ENCODE measurements around the gene MTUS2. TPM values are rescaled to one million over a fixed set of nuclear protein-coding genes. Genes with fewer than 3 reads are reported as not detected.

MTUS2 gene
- total and polyA plus RNA-seq, 5 donors from 2014 or later, result 0.02 to 0.03 (median 0.03) TPM; not detected in 2

- ATAC-seq (ENCODE audit: low read depth in 2 of 2), result no peak
- H3K27ac ChIP-seq (ENCODE audit: insufficient read depth, low read length, poor library complexity, severe bottlenecking), result no peak overlapping the region
- no peaks in the 10 kb centered on the region for H3K9me3 ChIP-seq (ENCODE audit: control insufficient read depth in 2 of 2, low read length in 2 of 2)
- Mint-ChIP-seq H3K4me3 (no peak overlapping the region), H3K27me3 (peaks cover 7% of the 10 kb centered on the region), H3K27ac (no peak overlapping the region), H3K36me3 (no peaks in the 10 kb centered on the region), H3K4me1 (peaks cover 0 to 2% (median 0%) of the 10 kb centered on the region in 4 donors), H3K9me3 (no peaks in the 10 kb centered on the region)
- no peak for DNase-seq
- H3K36me3 ChIP-seq (ENCODE audit: control insufficient read depth, insufficient read depth, low read length), result no peaks in the 10 kb centered on the region
- peaks cover 11% of the 10 kb centered on the region for H3K27me3 ChIP-seq (ENCODE audit: control insufficient read depth, insufficient read depth, low read length)
- H3K4me3 ChIP-seq (ENCODE audit: low read depth, low read length), result no peak overlapping the region
- no peaks in the 10 kb centered on the region for H3K4me1 ChIP-seq (ENCODE audit: control insufficient read depth, insufficient read depth, low read length, poor library complexity, severe bottlenecking)
Measured at GRCh38 chr13:29397265-29397664, 577.1 kb downstream of the MTUS2 start.

DNA sequence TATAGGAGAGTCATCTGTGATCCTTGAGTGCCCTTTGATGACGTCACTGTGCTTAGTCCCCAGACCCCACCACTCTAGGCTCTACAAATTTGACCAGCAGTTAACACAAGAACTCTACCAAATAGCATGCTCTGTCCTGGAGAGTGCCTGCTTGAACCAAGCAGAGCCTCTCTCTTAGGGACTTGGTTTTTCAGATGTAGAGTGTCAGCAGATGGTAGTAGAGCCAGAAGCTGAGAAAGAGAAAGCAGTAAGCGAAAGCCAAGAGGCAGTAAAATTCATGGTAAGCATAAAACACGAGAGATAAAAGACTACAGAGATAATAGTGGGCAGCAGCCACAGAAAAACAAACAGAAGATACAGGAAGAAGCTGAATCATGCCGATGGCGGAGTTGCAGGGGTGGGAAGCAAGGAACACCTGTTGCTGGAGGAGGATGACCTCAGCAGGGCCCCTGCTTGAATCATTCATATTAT lies 582.1 kb downstream of the MTUS2 start:
- DNase-seq (no peak), ATAC-seq (ENCODE audit: low read depth in 2 of 2) (no peak)
- Mint-ChIP-seq H3K9me3 (no peaks in the 10 kb centered on the region), H3K4me1 (peaks cover 0 to 2% (median 0%) of the 10 kb centered on the region in 4 donors), H3K4me3 (no peak overlapping the region), H3K27me3 (no peaks in the 10 kb centered on the region), H3K36me3 (no peaks in the 10 kb centered on the region), H3K27ac (no peak overlapping the region)
- no peaks in the 10 kb centered on the region for H3K9me3 ChIP-seq (ENCODE audit: control insufficient read depth in 2 of 2, low read length in 2 of 2)
- no peaks in the 10 kb centered on the region for H3K36me3 ChIP-seq (ENCODE audit: control insufficient read depth, insufficient read depth, low read length)
- no peak overlapping the region for H3K4me3 ChIP-seq (ENCODE audit: low read depth, low read length)
- no peaks in the 10 kb centered on the region for H3K4me1 ChIP-seq (ENCODE audit: control insufficient read depth, insufficient read depth, low read length, poor library complexity, severe bottlenecking)
- H3K27me3 ChIP-seq (ENCODE audit: control insufficient read depth, insufficient read depth, low read length), result no peaks in the 10 kb centered on the region
- no peak overlapping the region for H3K27ac ChIP-seq (ENCODE audit: insufficient read depth, low read length, poor library complexity, severe bottlenecking)

GRCh38 chr13:29405401-29405800 lies 585.3 kb downstream of the MTUS2 start:
- DNase-seq (no peak), ATAC-seq (ENCODE audit: low read depth in 2 of 2) (no peak)
- Mint-ChIP-seq H3K27me3 (peaks cover 7% of the 10 kb centered on the region), H3K36me3 (no peaks in the 10 kb centered on the region), H3K4me3 (no peak overlapping the region), H3K4me1 (peaks cover 0 to 2% (median 0%) of the 10 kb centered on the region in 4 donors), H3K27ac (no peak overlapping the region), H3K9me3 (no peaks in the 10 kb centered on the region)
- Histone ChIP-seq H3K27ac (ENCODE audit: insufficient read depth, low read length, poor library complexity, severe bottlenecking) (no peak overlapping the region), H3K4me1 (ENCODE audit: control insufficient read depth, insufficient read depth, low read length, poor library complexity, severe bottlenecking) (no peaks in the 10 kb centered on the region), H3K27me3 (ENCODE audit: control insufficient read depth, insufficient read depth, low read length) (no peaks in the 10 kb centered on the region), H3K36me3 (ENCODE audit: control insufficient read depth, insufficient read depth, low read length) (no peaks in the 10 kb centered on the region), H3K9me3 (ENCODE audit: control insufficient read depth in 2 of 2, low read length in 2 of 2) (no peaks in the 10 kb centered on the region), H3K4me3 (ENCODE audit: low read depth, low read length) (no peak overlapping the region)

GRCh38 chr13:29411481-29411880 lies 591.3 kb downstream of the MTUS2 start:
- Mint-ChIP-seq H3K4me1 (no peaks in the 10 kb centered on the region), H3K4me3 (no peak overlapping the region), H3K9me3 (peaks cover 0 to 8% (median 2%) of the 10 kb centered on the region in 7 donors), H3K27ac (no peak overlapping the region), H3K36me3 (no peaks in the 10 kb centered on the region), H3K27me3 (peaks cover 18% of the 10 kb centered on the region)
- DNase-seq (peak in 1 of 3 donors; percentile 11), ATAC-seq (ENCODE audit: low read depth in 2 of 2) (no peak)
- H3K4me3 ChIP-seq (ENCODE audit: low read depth, low read length), result no peak overlapping the region
- H3K36me3 ChIP-seq (ENCODE audit: control insufficient read depth, insufficient read depth, low read length), result no peaks in the 10 kb centered on the region
- H3K27ac ChIP-seq (ENCODE audit: insufficient read depth, low read length, poor library complexity, severe bottlenecking), result no peak overlapping the region
- no peaks in the 10 kb centered on the region for H3K4me1 ChIP-seq (ENCODE audit: control insufficient read depth, insufficient read depth, low read length, poor library complexity, severe bottlenecking)
- no peaks in the 10 kb centered on the region for H3K27me3 ChIP-seq (ENCODE audit: control insufficient read depth, insufficient read depth, low read length)
- no peaks in the 10 kb centered on the region for H3K9me3 ChIP-seq (ENCODE audit: control insufficient read depth in 2 of 2, low read length in 2 of 2)

DNA sequence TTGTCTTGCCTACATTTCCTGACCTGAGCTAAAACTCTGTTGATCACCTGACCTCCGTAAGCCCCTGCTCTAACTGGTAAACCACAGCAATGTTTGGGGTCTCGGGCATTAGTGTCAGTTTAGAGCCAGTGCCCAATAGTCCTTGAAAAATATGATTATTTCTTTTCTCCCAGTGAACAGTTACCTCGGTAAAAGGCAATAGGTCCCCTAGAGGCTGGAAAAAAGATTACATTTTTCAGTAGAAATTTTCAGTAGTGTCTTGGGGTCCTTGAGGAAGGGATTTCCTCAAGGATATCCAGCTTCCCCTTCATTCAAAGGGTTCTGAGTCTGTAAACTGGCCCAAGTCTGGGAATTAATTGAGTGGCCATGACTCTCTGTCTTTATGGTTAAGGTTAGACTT lies 597.9 kb downstream of the MTUS2 start:
- no peak for DNase-seq
- H3K4me3 ChIP-seq (ENCODE audit: low read depth, low read length), result no peak overlapping the region
- no peak overlapping the region for H3K27ac ChIP-seq (ENCODE audit: insufficient read depth, low read length, poor library complexity, severe bottlenecking)
- H3K36me3 Mint-ChIP-seq, result no peaks in the 10 kb centered on the region
- H3K4me1 Mint-ChIP-seq, result no peaks in the 10 kb centered on the region
- ATAC-seq (ENCODE audit: low read depth in 2 of 2), result no peak
- H3K27ac Mint-ChIP-seq, result no peak overlapping the region
- no peaks in the 10 kb centered on the region for H3K9me3 ChIP-seq (ENCODE audit: control insufficient read depth in 2 of 2, low read length in 2 of 2)
- no peaks in the 10 kb centered on the region for H3K4me1 ChIP-seq (ENCODE audit: control insufficient read depth, insufficient read depth, low read length, poor library complexity, severe bottlenecking)
- peaks cover 0 to 5% (median 0%) of the 10 kb centered on the region in 7 donors for H3K9me3 Mint-ChIP-seq
- H3K4me3 Mint-ChIP-seq, result no peak overlapping the region
- peaks cover 24% of the 10 kb centered on the region for H3K27me3 Mint-ChIP-seq
- no peaks in the 10 kb centered on the region for H3K36me3 ChIP-seq (ENCODE audit: control insufficient read depth, insufficient read depth, low read length)
- H3K27me3 ChIP-seq (ENCODE audit: control insufficient read depth, insufficient read depth, low read length), result no peaks in the 10 kb centered on the region

GRCh38 chr13:29421118-29421517 lies 601.0 kb downstream of the MTUS2 start:
- Mint-ChIP-seq H3K36me3 (no peaks in the 10 kb centered on the region), H3K4me3 (no peak overlapping the region), H3K4me1 (no peaks in the 10 kb centered on the region), H3K27me3 (peaks cover 45% of the 10 kb centered on the region), H3K27ac (no peak overlapping the region), H3K9me3 (peaks cover 0 to 5% (median 0%) of the 10 kb centered on the region in 7 donors)
- Histone ChIP-seq H3K36me3 (ENCODE audit: control insufficient read depth, insufficient read depth, low read length) (no peaks in the 10 kb centered on the region), H3K4me3 (ENCODE audit: low read depth, low read length) (no peak overlapping the region), H3K4me1 (ENCODE audit: control insufficient read depth, insufficient read depth, low read length, poor library complexity, severe bottlenecking) (no peaks in the 10 kb centered on the region), H3K27ac (ENCODE audit: insufficient read depth, low read length, poor library complexity, severe bottlenecking) (no peak overlapping the region), H3K9me3 (ENCODE audit: control insufficient read depth in 2 of 2, low read length in 2 of 2) (no peaks in the 10 kb centered on the region), H3K27me3 (ENCODE audit: control insufficient read depth, insufficient read depth, low read length) (peaks cover 2% of the 10 kb centered on the region)
- DNase-seq, result no peak
- ATAC-seq (ENCODE audit: low read depth in 2 of 2), result no peak

DNA sequence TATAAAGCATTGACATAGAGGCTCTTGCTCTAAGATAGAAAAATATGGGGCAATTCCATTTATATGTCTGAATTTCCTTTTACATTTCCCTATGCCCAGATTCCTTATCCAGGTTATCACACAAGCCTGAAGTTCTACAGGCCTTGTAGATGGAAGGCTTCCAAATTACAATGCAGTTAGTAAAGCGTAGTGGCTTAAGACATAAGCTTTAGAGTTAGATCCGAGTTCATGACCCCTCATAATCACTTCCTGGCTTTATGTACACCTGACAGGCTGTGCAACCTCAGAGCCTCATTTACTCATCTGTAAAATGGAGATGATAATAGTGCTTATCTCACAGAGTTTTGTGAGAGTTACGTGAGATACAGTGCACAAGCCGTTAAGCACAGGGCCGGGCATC lies 601.9 kb downstream of the MTUS2 start:
- peaks cover 50% of the 10 kb centered on the region for H3K27me3 Mint-ChIP-seq

GRCh38 chr13:29423050-29423449 lies 602.9 kb downstream of the MTUS2 start:
- ATAC-seq (ENCODE audit: low read depth in 2 of 2), result no peak
- Mint-ChIP-seq H3K9me3 (peaks cover 0 to 3% (median 0%) of the 10 kb centered on the region in 7 donors), H3K27me3 (peaks cover 53% of the 10 kb centered on the region), H3K27ac (peak overlapping the region in 1 of 3 donors; percentile 93), H3K4me3 (no peak overlapping the region), H3K36me3 (no peaks in the 10 kb centered on the region), H3K4me1 (no peaks in the 10 kb centered on the region)
- Histone ChIP-seq H3K36me3 (ENCODE audit: control insufficient read depth, insufficient read depth, low read length) (no peaks in the 10 kb centered on the region), H3K4me1 (ENCODE audit: control insufficient read depth, insufficient read depth, low read length, poor library complexity, severe bottlenecking) (no peaks in the 10 kb centered on the region), H3K27ac (ENCODE audit: insufficient read depth, low read length, poor library complexity, severe bottlenecking) (no peak overlapping the region), H3K9me3 (ENCODE audit: control insufficient read depth in 2 of 2, low read length in 2 of 2) (no peaks in the 10 kb centered on the region), H3K27me3 (ENCODE audit: control insufficient read depth, insufficient read depth, low read length) (peaks cover 19% of the 10 kb centered on the region), H3K4me3 (ENCODE audit: low read depth, low read length) (no peak overlapping the region)
- no peak for DNase-seq

More for the DNA sequence above, 601.9 kb downstream of the MTUS2 start:
- Histone ChIP-seq H3K4me1 (ENCODE audit: control insufficient read depth, insufficient read depth, low read length, poor library complexity, severe bottlenecking) (no peaks in the 10 kb centered on the region), H3K27ac (ENCODE audit: insufficient read depth, low read length, poor library complexity, severe bottlenecking) (no peak overlapping the region), H3K27me3 (ENCODE audit: control insufficient read depth, insufficient read depth, low read length) (peaks cover 9% of the 10 kb centered on the region), H3K36me3 (ENCODE audit: control insufficient read depth, insufficient read depth, low read length) (no peaks in the 10 kb centered on the region), H3K9me3 (ENCODE audit: control insufficient read depth in 2 of 2, low read length in 2 of 2) (no peaks in the 10 kb centered on the region), H3K4me3 (ENCODE audit: low read depth, low read length) (no peak overlapping the region)
- ATAC-seq (ENCODE audit: low read depth in 2 of 2), result no peak
- no peaks in the 10 kb centered on the region for H3K4me1 Mint-ChIP-seq
- H3K36me3 Mint-ChIP-seq, result no peaks in the 10 kb centered on the region
- DNase-seq, result no peak
- no peak overlapping the region for H3K27ac Mint-ChIP-seq
- peaks cover 0 to 3% (median 0%) of the 10 kb centered on the region in 7 donors for H3K9me3 Mint-ChIP-seq
- H3K4me3 Mint-ChIP-seq, result no peak overlapping the region
